ENCODE results near the gene CDK14. TPM values are rescaled to one million over a fixed set of nuclear protein-coding genes. Genes with fewer than 3 reads are reported as not detected.

CDK14 gene
- total and polyA plus RNA-seq, 10 of the 15 experiments (the other 5 are each of a cell fraction or from before 2014, with no cell fraction given) = 6.5 to 61.3 (median 24.2) TPM

DNA sequence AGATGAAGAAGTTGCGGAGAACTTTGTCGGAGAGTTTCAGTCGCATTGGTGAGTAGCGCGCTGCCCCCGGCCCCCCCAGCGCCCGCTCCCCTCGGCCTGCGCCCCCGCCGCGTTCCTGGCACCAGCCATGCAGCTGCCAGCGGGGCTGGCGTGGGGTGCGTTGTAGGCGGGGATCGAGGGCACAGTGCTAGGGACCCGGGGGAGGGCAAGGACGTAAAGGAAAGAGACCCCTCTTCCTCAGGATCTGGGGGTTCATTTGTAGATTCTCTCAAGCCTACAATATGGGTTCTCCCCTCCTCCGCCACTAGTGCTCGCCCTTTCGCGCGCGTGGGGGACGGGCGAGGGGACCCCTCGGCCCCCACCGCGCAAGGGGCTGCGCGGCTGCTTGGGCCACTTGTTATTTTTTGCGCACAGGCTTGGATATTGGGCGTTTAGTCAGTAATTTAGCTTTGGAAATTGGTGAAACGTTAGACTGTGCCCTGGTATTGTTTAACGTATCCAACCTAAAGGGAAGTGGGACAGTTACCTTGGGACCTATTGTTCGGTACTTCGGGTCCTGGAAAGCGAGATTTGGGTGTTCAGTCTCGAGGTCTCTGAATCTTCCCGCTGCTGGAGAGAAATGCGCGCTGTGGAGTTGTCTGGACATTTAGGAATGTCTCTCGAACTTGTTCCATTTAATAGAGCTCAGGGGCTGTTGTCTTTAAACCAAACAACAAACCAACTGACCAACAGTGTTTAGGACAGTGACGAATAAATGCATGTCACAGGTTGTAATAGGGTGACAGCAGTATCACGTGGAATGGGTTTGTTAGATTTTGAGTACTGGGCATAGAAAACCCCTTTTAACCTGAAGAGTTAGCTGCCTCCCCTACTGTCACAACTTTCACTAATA, 796 bp downstream of the CDK14 start:
- POLR2A ChIA-PET = interaction anchor here (0.6 to 2.6 kb wide), 5 partner anchors 9 to 350 kb away, joined by 3 to 5 read pairs (median 3); no protein-coding TSS in a partner anchor
- Histone ChIP-seq H3K4me3 (peak overlapping the region; percentile 92), H3K9me3 (replicated peaks; ENCODE audit: control insufficient read depth, insufficient read depth, low read length) (no peaks in the 10 kb centered on the region), H3K9ac (ENCODE audit: control insufficient read depth, insufficient read depth, low read length) (peak overlapping the region; percentile 86), H3K4me2 (ENCODE audit: control insufficient read depth, insufficient read depth) (peak overlapping the region; percentile 77), H2AFZ (ENCODE audit: control insufficient read depth, low read depth, low read length) (peak overlapping the region; percentile 85), H4K20me1 (ENCODE audit: control insufficient read depth, insufficient read depth) (no peaks in the 10 kb centered on the region), H3K4me1 (ENCODE audit: control insufficient read depth, insufficient read depth, low read length) (peaks cover 10% of the 10 kb centered on the region), H3K79me2 (ENCODE audit: control insufficient read depth, insufficient read depth, low read length) (peaks cover 34% of the 10 kb centered on the region), H3K36me3 (ENCODE audit: control insufficient read depth in 2 of 2, insufficient read depth in 2 of 2, low read length in 1 of 2) (no peaks in the 10 kb centered on the region), H3K27ac (ENCODE audit: control insufficient read depth, insufficient read depth) (peak overlapping the region; percentile 55), H3K27me3 (replicated peaks in 1 of 2; ENCODE audit: control insufficient read depth in 2 of 2, insufficient read depth in 2 of 2, low read length in 1 of 2) (no peaks in the 10 kb centered on the region)
- in situ Hi-C loops (cut with MboI) (no loop called here), intact Hi-C loops (cut with micrococcal nuclease; ENCODE audit: unreplicated experiment) (loop anchor here (5.0 to 10.0 kb wide), 2 partner anchors 110 to 438 kb away; no protein-coding TSS in a partner anchor)
- ATAC-seq = peak; percentile 63
- peak; percentile 81 for FAIRE-seq
- CTCF ChIA-PET = interaction anchor here (0.6 to 3.6 kb wide), 16 partner anchors 9 to 1850 kb away, joined by 3 to 19 read pairs (median 4); partner anchors contain the start of gene GATAD1
- TSS peak; percentile 75 for BruUV-seq (replicated peaks)
- peak; percentile 40 for DNase-seq (ENCODE audit: low read depth, low spot score)
- SMC1A ChIA-PET (ENCODE audit: uncharacterized antibody, unreplicated experiment) = interaction anchor here (0.9 to 7.3 kb wide), 15 partner anchors 12 to 438 kb away, joined by 3 to 45 read pairs (median 4); no protein-coding TSS in a partner anchor
- WGBS (ENCODE audit: insufficient coverage, insufficient replicate concordance, low lambda C conversion rate, missing lambda C conversion rate) = under 1% methylated on average over 47 of the region's 47 CpGs
- RAD21 ChIA-PET (ENCODE audit: unreplicated experiment) = interaction anchor here (0.6 to 4.0 kb wide), 15 partner anchors 14 to 336 kb away, joined by 3 to 14 read pairs (median 5); no protein-coding TSS in a partner anchor
- TF ChIP-seq, protein P1, sequence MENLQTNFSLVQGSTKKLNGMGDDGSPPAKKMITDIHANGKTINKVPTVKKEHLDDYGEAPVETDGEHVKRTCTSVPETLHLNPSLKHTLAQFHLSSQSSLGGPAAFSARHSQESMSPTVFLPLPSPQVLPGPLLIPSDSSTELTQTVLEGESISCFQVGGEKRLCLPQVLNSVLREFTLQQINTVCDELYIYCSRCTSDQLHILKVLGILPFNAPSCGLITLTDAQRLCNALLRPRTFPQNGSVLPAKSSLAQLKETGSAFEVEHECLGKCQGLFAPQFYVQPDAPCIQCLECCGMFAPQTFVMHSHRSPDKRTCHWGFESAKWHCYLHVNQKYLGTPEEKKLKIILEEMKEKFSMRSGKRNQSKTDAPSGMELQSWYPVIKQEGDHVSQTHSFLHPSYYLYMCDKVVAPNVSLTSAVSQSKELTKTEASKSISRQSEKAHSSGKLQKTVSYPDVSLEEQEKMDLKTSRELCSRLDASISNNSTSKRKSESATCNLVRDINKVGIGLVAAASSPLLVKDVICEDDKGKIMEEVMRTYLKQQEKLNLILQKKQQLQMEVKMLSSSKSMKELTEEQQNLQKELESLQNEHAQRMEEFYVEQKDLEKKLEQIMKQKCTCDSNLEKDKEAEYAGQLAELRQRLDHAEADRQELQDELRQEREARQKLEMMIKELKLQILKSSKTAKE (IDR thresholded peaks at IDR 0.05; ENCODE audit: low read depth, poor library complexity, severe bottlenecking) = peak; percentile 39
- TF ChIP-seq RB1 (IDR thresholded peaks at IDR 0.05; ENCODE audit: borderline replicate concordance) = no peak
- no peak for TF ChIP-seq TARDBP (IDR thresholded peaks at IDR 0.05; ENCODE audit: borderline replicate concordance)
- peak; percentile 5 for TF ChIP-seq RUNX3 (IDR thresholded peaks at IDR 0.05; ENCODE audit: low read length)
- TF ChIP-seq SPI1 (IDR thresholded peaks at IDR 0.05; ENCODE audit: borderline replicate concordance, insufficient read depth, low read depth, low read length) = peak; percentile 54; the same call in 1 of the 2 replicates
- TF ChIP-seq NFYB (IDR thresholded peaks at IDR 0.05; ENCODE audit: insufficient read depth, low read depth, low read length) = no peak
- TF ChIP-seq ATF7 (IDR thresholded peaks at IDR 0.05; ENCODE audit: low read depth) = peak; percentile 48; the same call in 1 of the 2 replicates
- no peak for TF ChIP-seq CBFB (IDR thresholded peaks at IDR 0.05; ENCODE audit: low read depth)
- no peak for TF ChIP-seq FOXK2 (IDR thresholded peaks at IDR 0.05)
- TF ChIP-seq NR2C1 (IDR thresholded peaks at IDR 0.05) = 0 out of 2 replicates have a peak, but pooled peaks have one; percentile 2
- 0 out of 4 replicates have a peak, but pooled peaks of 1 of the 2 experiments have one; percentile 4 for TF ChIP-seq BHLHE40 (IDR thresholded peaks at IDR 0.05; ENCODE audit: borderline replicate concordance in 1 of 2, low read depth in 2 of 2, low read length in 1 of 2)
- peak; percentile 65 for TF ChIP-seq CREM (IDR thresholded peaks at IDR 0.05; ENCODE audit: low read depth)
- TF ChIP-seq RAD51 (IDR thresholded peaks at IDR 0.05) = peak; percentile 81
- TF ChIP-seq MEF2B (IDR thresholded peaks at IDR 0.05; ENCODE audit: partially characterized antibody, poor library complexity, severe bottlenecking) = no peak
- 0 out of 2 replicates have a peak, but pooled peaks have one; percentile 32 for TF ChIP-seq SMAD5 (IDR thresholded peaks at IDR 0.05; ENCODE audit: low read depth)
- 0 out of 2 replicates have a peak, but pooled peaks have one; percentile 31 for TF ChIP-seq PML (IDR thresholded peaks at IDR 0.05; ENCODE audit: low read length)
- TF ChIP-seq CTCF (IDR thresholded peaks at IDR 0.05 in 2 of 3, conservative IDR thresholded peaks at IDR 0.05 in 1 of 3; ENCODE audit: control insufficient read depth in 2 of 3, extremely low read depth in 1 of 3, insufficient read depth in 1 of 3, low read depth in 3 of 3, low read length in 3 of 3) = 0 out of 6 replicates have a peak, but pooled peaks of 1 of the 3 experiments have one; percentile 14
- TF ChIP-seq MEF2A (IDR thresholded peaks at IDR 0.05; ENCODE audit: insufficient read depth, low read depth, low read length) = no peak
- no peak for TF ChIP-seq BACH1 (IDR thresholded peaks at IDR 0.05; ENCODE audit: borderline replicate concordance)

All from GM12878 (cell line).